C4-2B (cell line): ENCODE data around the gene ALKBH3.

Source experiments
- CTCF ChIP-seq: fragments of 450-650 bp; conservative IDR thresholded peaks from 2 replicates; pipeline ENCODE4 v1.5.1; 2017; ENCODE audit warnings: mild to moderate bottlenecking
- ZFX ChIP-seq: fragments of 450-650 bp; IDR thresholded peaks from 2 replicates; pipeline ENCODE4 v1.6.1; 2017

- TF ChIP-seq CTCF (no peak), ZFX (no peak)
Observed at GRCh38 chr11:43930868-43931716, 50.5 kb downstream of the ALKBH3 start.
